Measurements from ENCODE around the gene SLC8B1.

DNA sequence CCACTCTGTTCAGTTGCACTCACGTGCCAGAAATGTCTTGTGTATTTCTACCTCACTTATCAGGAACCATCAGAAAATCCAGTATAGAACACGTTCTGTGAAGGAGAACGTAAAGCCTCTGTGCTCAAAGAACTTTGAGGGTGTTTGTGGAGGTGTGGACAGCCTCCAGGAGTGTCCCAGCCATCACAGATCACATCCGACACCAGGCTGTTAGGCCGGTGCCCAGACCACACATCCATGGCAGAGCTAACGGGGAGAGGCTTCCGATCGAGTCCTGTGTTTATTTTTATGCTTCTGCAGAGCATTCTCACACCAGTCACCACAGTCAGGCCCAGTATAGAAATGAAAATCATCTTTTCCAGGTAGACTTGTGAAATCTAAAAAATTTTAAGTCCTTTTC is 60.1 kb downstream of the SLC8B1 start:
- TF ChIP-seq POLR2A (IDR thresholded peaks at IDR 0.05) = no peak
- TF ChIP-seq, protein P1, sequence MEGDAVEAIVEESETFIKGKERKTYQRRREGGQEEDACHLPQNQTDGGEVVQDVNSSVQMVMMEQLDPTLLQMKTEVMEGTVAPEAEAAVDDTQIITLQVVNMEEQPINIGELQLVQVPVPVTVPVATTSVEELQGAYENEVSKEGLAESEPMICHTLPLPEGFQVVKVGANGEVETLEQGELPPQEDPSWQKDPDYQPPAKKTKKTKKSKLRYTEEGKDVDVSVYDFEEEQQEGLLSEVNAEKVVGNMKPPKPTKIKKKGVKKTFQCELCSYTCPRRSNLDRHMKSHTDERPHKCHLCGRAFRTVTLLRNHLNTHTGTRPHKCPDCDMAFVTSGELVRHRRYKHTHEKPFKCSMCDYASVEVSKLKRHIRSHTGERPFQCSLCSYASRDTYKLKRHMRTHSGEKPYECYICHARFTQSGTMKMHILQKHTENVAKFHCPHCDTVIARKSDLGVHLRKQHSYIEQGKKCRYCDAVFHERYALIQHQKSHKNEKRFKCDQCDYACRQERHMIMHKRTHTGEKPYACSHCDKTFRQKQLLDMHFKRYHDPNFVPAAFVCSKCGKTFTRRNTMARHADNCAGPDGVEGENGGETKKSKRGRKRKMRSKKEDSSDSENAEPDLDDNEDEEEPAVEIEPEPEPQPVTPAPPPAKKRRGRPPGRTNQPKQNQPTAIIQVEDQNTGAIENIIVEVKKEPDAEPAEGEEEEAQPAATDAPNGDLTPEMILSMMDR (IDR thresholded peaks at IDR 0.05) = no peak
